Umbilical cord (tissue), 2 donors: Measurements from ENCODE around the gene LRMDA. TPM values are rescaled to one million over a fixed set of nuclear protein-coding genes. Genes with fewer than 3 reads are reported as not detected.
A peak's percentile ranks its signal among the peaks of the same experiment; 100 is the strongest.

ENCODE experiments used
- DNase-seq: peaks from one replicate; pipeline ENCODE4 v3.0.0-alpha.2; 2015; ENCODE audit warnings: low spot score
- total RNA-seq: library from RNA; depleted of rRNA; stranded (reverse); fragments of >200 nt; gene quantifications from one replicate; pipeline ENCODE4 v1.2.3, GENCODE V29; 2014; ENCODE audit warnings: low replicate concordance; ENCODE audit not compliant: insufficient read depth

The LRMDA gene
- total RNA-seq, 1 donor from 2014 or later, result 1.7 TPM

DNA sequence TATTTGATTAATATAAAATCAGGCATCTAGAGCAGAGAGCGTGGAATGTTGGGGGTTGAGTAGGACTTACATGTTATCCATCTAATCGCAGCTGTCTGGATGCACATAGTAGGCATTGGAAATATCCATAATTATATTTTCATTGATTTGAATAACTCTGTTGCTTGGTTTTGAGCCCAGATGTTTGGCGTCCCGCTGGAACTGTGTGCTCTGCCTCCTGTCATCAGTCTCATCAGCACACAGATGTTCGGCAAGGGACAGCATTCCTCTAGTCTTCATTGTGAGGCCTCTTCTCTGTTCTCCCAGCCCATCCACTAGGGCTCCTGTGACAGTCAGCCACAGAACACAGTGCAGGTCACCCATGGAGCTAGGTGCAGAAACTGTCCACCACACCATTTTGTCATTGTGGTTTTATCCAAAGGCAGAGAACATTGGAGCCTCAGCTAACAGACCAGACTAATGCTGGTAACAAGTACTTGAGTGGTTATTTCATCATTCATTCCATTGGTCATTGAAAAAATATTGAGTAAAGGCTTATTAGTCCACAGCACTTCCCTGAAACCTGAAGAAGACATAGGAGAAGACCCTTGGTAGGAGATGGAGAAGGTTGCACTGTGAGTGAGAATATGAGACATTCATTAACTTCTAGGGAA lies 927.4 kb downstream of the LRMDA start:
- no peak for DNase-seq

DNA sequence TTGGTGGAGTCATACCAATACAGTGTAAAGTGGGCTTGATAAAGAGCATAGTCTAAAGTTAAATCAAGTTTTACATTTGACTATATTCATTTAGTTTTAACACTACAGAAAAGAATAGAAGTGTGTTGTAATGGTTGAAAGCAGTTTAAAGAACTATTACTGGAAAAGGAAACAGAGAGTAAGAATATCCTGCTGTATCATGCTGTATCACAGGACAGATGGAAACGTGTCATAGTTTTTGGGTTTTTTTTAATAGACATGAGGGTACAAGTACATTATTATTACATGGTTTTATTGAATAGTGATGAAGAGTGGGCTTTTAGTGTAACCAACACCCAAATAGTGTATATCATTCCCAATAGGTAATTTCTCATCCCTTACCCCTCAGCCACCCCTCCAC lies 944.3 kb downstream of the LRMDA start:
- no peak for DNase-seq

DNA sequence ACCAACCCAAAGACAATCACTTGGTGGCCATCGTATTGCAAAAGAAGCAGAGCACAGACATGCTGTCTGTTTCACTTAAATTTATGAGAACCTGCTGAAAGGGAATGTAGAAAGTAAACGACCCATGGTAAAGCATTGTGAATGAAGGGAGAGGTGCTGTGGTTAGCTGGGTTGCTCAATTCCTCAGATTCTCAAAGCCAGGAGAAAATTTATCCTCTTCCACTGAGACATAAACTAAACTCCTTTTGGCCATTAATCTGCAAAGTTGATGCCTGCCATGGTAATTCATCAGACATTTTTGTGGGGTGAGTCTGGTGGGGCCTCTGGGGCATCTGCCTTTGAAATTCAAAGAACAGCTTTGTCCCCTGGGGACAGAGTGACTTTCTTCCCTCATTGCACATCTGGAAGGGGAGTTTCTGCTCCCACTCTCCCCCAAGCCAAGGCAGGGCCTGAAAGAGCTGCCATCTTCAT lies 951.0 kb downstream of the LRMDA start:
- DNase-seq, result peak; percentile 28

- no peak for DNase-seq
These were observed 957.0 kb downstream of the LRMDA start for GRCh38 chr10:76388321-76389023.

DNA sequence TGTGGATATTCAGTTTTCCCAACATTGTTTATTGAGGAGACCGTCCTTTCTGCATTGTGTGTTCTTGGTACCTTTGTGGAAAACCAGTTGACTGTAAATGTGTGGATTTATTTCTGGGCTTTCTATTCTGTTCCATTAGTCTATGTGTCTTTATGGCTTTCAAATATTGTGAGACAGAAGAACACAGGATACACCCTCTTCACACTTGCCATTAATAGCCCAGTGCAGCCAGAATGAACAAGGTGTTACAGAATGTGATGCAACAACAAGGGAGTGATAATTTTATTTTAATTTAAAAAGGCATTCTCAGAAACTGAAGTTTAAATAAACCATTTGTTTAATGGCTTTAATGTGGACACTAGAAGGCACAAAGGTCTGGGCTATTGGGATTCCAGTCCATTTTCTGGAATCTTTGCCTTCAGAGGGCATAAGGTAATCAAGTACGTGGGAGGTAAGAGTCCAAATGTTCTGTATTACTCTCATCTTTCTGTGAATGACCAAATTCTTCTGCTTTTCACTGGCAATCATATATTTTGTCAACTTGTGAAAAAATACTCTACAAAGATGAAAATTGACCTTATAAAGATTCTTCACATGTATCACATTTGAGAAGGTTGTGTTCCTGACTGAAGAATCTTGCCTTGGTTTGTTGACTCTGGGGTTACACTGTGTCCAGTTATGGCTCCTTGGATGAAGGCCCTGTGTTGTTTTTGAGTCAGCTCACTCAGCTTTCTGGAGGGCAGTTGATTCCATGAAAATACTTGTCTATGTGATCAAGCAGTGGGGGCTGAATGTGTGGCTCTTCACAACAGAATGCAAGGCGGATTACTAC lies 962.7 kb downstream of the LRMDA start:
- DNase-seq, result no peak

DNA sequence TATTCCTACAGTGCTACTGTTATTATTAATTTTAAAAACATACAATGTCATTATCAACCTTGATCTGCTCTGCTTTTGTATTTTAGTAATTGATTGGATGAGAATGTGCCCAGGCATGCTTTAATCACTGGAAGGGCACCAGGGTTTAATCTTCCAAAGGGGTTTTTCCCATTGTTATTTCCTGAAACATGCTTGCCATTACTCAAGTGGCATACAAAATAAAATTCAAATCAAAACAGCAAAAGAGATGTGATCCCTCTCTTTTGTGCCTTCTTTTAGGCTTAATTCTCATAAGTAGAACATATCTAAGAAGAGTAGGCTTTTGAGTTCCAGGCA lies 963.3 kb downstream of the LRMDA start:
- DNase-seq, result no peak

DNA sequence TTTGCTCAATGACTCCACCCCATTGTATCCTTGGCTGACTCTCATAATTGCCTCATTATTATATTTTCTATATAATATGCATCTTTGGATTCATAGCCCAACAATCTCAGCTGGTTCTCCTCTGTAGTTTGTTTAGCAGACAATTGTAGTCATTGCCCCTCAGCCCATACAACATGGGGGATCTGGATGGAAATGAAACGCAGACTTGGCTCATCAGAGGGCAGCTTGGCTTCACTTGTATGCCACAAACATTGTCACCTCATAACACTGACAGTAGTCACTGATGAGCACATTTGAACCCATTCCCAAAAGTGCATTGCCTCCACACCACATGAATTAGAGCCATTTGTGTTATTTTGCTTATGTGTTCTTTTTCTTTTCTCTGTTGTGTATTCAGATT lies 963.8 kb downstream of the LRMDA start:
- no peak for DNase-seq

DNA sequence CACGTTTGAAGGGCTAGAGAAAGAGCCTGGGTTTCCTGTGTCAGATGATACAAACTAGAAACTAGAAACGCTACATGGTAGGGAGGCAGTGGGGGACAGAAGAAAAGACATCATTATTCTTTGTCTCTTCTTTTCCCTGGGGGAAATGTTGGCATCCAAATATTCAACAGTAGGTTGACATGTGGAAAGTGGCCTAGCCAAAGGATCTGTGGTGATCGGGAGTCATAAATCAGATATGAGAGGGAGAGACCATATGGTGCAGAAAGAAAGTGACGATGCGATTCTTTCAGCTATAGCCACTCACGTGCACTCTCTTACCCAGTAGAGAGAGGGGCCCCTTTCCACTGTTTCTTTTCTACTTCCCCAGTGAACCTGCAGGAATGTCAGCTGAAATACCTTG lies 964.7 kb downstream of the LRMDA start:
- DNase-seq, result no peak

DNA sequence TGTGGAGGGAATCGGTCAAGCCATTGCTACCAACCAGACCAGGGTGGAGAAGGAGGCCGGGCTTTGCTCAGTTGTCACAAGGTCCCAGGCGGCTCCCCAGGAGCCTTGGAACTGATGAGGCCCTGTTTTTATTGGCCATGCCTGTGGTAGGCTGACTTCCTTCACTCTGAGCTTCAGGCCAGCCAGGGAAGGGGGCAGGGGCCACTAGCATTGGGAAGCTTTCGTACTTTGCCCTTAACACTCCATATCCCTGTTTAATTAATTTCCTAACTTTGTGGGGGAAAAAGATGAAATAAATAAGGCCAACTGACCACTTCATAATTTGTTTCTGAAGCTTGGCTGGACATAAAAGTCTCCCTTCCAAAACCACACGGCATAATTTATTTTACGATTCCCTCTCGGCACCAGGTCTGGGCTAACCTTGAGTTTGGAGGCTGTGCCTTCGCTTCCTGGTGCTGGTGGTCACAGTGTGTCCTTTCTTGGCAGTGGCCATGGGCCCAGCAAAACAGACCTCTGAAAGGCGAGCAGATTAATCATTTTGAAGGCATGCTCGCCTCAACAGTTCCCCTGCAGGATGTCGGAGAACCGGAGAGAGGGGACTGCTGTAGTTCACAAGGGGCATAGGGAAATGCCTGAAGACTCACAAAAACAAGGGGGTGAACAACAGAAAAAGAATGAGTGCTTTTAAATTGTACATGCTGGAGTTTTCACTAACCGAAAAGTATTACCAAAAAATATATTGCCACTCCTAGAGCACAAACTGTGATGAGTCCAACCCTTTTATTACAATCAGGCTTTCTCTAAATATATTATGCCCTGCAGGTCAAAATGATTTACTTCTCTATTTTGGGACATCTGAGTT lies 966.0 kb downstream of the LRMDA start:
- DNase-seq, result no peak

DNA sequence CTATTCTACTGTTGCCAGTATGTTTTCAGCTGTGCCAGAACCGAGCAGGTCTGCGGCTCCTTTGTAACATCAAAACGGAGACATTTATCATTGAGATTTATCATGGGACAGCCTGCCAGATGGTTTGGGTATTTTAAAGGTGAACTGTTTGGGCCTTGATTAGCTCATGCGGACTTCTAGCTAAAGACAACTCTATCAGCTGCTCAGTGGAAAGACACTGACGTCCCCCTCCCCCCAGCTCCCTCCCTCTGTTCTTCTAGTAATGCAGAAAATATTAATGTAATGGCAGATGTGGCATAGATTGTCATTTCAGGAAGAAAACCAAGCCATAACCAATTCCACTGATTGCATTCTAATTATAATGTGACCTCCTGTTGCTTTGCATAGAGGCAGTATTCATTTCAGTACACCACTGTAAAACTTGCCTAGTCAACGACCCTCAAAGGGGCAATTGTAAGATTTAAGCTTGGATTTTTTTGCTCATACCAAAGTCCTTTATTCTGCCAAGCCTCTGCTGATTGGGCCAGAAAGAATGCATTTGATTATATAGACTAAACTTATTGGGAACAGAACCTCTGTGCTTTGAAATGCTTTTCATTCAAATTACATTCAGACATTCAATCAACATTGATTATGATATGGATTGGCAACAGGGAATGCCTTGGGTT lies 966.8 kb downstream of the LRMDA start:
- peak; percentile 34 for DNase-seq

DNA sequence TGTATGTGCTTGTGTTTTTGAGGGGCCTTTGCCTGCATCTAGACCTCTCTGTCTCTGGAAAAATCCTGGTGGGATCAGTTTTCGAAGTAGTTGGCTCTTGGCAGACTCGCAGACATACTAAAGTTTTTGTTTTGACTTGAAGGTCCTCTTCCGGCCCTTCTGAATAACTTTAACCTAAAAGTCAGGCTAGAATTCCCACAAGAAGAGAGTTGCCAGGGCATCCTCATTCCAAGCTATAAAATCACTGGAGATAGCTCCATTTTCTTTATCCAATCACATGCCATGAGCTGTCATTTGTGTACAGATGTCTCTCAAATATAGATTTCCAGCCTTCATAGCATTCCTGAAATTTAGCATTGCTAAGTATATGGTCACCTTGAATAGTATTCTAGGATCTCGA lies 967.8 kb downstream of the LRMDA start:
- no peak for DNase-seq

DNA sequence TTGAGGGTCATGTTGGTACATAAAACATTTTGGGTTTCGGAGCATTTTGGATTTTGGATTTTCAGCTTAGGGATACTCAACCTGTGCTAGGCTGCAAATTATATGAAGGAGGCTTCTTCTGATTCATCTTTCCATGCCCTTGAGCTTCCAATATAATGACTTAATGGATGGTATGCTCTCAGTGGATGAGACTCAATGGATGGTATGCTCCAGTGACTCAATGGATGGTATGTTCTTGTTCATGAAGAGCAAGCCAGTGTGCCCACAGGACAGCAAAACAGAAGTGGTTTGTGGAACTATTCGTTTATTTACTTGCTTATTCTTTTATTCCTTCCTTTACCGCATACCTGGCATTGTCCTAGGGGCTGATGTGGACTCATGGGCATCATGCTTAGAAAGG lies 969.6 kb downstream of the LRMDA start:
- DNase-seq, result no peak

DNA sequence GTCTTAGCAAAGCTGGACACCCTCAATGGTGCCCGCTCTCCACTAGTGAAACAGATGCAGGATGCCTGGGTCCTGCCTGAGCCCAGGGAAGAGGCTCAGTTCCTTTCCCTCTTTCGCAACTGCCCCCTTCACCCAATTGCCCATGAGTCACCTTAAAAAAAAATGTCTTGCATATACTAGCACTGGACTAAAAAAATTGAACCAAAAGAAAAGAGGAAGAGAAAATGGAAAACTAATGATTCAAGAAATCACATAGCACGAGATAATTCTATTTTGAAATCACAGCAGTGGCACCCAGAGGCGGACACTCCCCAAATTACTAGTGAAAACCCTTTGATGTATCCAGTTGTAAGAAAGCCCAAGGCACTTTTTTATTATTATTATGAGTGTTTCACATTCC lies 972.5 kb downstream of the LRMDA start:
- DNase-seq, result no peak

DNA sequence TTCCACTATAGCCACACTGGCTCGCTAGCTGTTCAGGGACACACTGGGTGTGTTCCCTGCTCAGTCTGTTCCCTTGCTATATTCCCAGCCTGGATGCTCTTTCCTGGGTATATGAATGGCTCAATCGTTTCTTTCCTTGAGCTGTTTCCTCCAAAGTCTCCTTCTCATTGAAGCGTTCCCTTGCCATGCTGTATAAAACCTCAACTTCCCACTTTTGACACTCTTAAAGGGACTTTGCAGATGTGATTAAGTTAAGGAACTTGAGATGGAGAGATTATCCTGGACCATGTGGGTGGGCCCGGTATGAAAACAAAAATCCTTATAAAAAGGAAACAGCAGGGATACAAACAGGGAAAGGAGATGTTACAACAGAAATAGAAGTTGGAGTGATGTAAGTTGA lies 973.1 kb downstream of the LRMDA start:
- no peak for DNase-seq

DNA sequence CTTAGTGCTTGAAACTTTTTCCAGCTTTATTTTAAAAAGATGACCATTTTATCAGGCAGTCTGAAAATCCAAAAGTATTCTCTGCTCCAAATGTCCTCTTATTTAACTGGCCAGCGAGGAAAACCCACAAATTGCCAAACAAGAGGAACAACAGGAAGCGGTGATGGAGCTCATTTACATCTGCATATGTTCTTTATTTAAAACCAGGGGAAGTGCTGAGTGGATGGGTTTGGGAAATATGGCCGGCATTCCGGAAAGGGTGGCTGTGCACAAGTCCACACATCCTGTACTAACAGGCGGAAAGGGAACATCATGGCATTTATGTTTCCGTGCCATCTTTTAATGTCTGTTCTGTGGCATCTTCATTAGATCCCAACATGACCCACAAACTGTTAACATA lies 974.5 kb downstream of the LRMDA start:
- DNase-seq, result no peak

- DNase-seq, result no peak
These were observed 977.2 kb downstream of the LRMDA start for GRCh38 chr10:76408646-76409045.

- no peak for DNase-seq
These were observed 980.5 kb downstream of the LRMDA start for GRCh38 chr10:76411729-76412435.

GRCh38 chr10:76415554-76415953 lies 984.1 kb downstream of the LRMDA start:
- no peak for DNase-seq

GRCh38 chr10:76416642-76417041 lies 985.2 kb downstream of the LRMDA start:
- DNase-seq, result no peak

GRCh38 chr10:76420725-76421124 lies 989.3 kb downstream of the LRMDA start:
- DNase-seq, result no peak

GRCh38 chr10:76422769-76423168 lies 991.3 kb downstream of the LRMDA start:
- DNase-seq, result peak; percentile 47
